DND-41 (cell line): ENCODE data around the gene MAD2L1.

Source experiments
- ATAC-seq: fragments of 200-7000 bp; cut with Tn5 transposase; 3 replicates; pipeline ENCODE4 v1.9.1; 2021; ENCODE audit warnings: low read depth; ENCODE audit not compliant: insufficient read depth
- DNase-seq: peaks from one replicate; pipeline ENCODE4 v3.0.0-alpha.2; 2020
- H2AFZ ChIP-seq: 2 replicates; pipeline ENCODE4 v1.6.0; 2012; ENCODE audit warnings: low read depth, low read length
- H3K27ac ChIP-seq: 2 replicates; pipeline ENCODE4 v1.5.1; 2012; ENCODE audit warnings: low read length, inconsistent platforms
- H3K27me3 ChIP-seq: fragments of 200-600 bp; sonication (generic); 2 replicates; pipeline ENCODE4 v1.6.0; 2012; ENCODE audit warnings: low read length, mild to moderate bottlenecking, inconsistent platforms; ENCODE audit not compliant: insufficient read depth, poor library complexity
- H3K36me3 ChIP-seq: 2 replicates; pipeline ENCODE4 v1.5.1; 2012; ENCODE audit warnings: low read length, inconsistent platforms; ENCODE audit not compliant: insufficient read depth
- H3K4me1 ChIP-seq: 2 replicates; pipeline ENCODE4 v1.5.1; 2012; ENCODE audit warnings: mild to moderate bottlenecking, low read length; ENCODE audit not compliant: insufficient read depth
- H3K4me2 ChIP-seq: 2 replicates; pipeline ENCODE4 v1.6.0; 2012; ENCODE audit warnings: mild to moderate bottlenecking, moderate library complexity, low read length, inconsistent platforms; ENCODE audit not compliant: insufficient read depth
- H3K4me3 ChIP-seq, 2 experiments: fragments of 200-600 bp in 1 of 2; shearing (Covaris generic) in 1 of 2; 2 replicates each; pipeline ENCODE4 v1.5.1; 2012 to 2016; ENCODE audit warnings: inconsistent platforms in 2 of 2, low read length in 2 of 2, mild to moderate bottlenecking in 2 of 2, low read depth in 1 of 2, moderate library complexity in 1 of 2
- H3K79me2 ChIP-seq: 2 replicates; pipeline ENCODE4 v1.6.0; 2012; ENCODE audit warnings: low read length, inconsistent platforms; ENCODE audit not compliant: insufficient read depth
- H3K9ac ChIP-seq: 2 replicates; pipeline ENCODE4 v1.6.0; 2012; ENCODE audit warnings: low read depth, mild to moderate bottlenecking, inconsistent platforms, low read length, moderate library complexity
- H3K9me3 ChIP-seq: 2 replicates; pipeline ENCODE4 v1.5.1; 2012; ENCODE audit warnings: low read length, moderate library complexity, mild to moderate bottlenecking, inconsistent platforms; ENCODE audit not compliant: insufficient read depth, severe bottlenecking
- H4K20me1 ChIP-seq: 2 replicates; pipeline ENCODE4 v1.6.0; 2012; ENCODE audit warnings: low read length; ENCODE audit not compliant: insufficient read depth
- EZH2 ChIP-seq: IDR thresholded peaks from 3 replicates; pipeline ENCODE4 v1.6.1; 2012; ENCODE audit warnings: borderline replicate concordance, low read depth, mild to moderate bottlenecking, moderate library complexity, low read length, inconsistent platforms; ENCODE audit not compliant: severe bottlenecking
- TF ChIP-seq, protein P1 (sequence below): IDR thresholded peaks from 2 replicates; pipeline ENCODE4 v1.5.1; 2012; ENCODE audit warnings: borderline replicate concordance, low read length, moderate library complexity, mild to moderate bottlenecking; ENCODE audit not compliant: poor library complexity, severe bottlenecking; ENCODE audit errors: extremely low read depth

MAD2L1 gene

DNA sequence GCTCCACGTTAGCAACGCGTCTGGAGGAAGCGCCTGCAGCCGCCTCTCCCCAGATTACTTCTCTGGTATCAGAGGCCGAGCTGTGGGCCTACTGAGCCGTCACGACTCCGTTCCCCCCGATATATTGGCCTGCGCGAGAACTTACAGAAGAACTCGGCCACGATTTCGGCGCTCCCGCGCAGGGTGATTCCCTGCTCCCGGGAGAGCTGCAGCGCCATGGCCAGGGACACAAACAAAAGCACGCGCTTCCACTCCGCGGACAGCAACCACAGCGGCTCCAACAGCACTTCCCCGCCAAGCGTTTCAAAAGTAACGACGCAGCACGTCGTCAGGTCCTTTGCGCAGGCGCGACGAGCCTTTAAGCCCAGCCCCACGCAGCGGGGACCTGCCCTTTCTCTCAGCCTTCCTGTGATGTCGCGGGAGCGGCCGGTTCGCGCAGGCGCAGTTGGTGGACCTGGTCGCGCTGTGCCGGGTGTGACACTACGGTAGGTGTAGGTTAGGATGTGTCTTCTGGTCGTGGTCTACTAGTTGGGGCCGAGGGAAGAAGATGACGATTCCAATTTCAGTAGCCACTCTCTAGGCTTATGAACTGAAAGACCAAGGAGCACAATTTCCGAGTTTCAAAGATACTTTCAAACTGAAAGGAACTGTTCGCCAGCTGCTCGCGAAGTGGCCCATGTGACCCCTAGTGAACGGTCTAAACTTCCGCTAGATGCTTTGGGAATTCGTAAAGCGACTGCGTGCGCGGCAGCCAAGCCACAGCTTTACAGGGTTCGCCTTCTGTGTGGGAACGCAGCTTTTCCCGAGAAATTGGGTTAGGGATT lies at the start of gene MAD2L1:
MAD2L1 (minus strand) TSS at position 332 of the 824 bp plus-strand sequence; CDS start at position 218, 114 bp downstream.
- peak; percentile 89 for ATAC-seq
- Histone ChIP-seq H3K4me3 (peak within 1 kb of the TSS; percentile 73 to 75), H3K4me2 (peak within 1 kb of the TSS; percentile 76), H3K27me3 (no peaks in the 10 kb centered on the region), H3K79me2 (peaks cover 70% of the 10 kb centered on the region), H3K27ac (peak within 1 kb of the TSS; percentile 97), H2AFZ (peak within 1 kb of the TSS; percentile 77), H3K36me3 (peaks cover 39% of the 10 kb centered on the region), H3K9me3 (no peaks in the 10 kb centered on the region), H3K9ac (peak within 1 kb of the TSS; percentile 88), H4K20me1 (peaks cover 31% of the 10 kb centered on the region), H3K4me1 (peaks cover 73% of the 10 kb centered on the region)
- peak; percentile 98 for DNase-seq
- TF ChIP-seq, protein P1, sequence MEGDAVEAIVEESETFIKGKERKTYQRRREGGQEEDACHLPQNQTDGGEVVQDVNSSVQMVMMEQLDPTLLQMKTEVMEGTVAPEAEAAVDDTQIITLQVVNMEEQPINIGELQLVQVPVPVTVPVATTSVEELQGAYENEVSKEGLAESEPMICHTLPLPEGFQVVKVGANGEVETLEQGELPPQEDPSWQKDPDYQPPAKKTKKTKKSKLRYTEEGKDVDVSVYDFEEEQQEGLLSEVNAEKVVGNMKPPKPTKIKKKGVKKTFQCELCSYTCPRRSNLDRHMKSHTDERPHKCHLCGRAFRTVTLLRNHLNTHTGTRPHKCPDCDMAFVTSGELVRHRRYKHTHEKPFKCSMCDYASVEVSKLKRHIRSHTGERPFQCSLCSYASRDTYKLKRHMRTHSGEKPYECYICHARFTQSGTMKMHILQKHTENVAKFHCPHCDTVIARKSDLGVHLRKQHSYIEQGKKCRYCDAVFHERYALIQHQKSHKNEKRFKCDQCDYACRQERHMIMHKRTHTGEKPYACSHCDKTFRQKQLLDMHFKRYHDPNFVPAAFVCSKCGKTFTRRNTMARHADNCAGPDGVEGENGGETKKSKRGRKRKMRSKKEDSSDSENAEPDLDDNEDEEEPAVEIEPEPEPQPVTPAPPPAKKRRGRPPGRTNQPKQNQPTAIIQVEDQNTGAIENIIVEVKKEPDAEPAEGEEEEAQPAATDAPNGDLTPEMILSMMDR = no peak
- no peak for TF ChIP-seq EZH2

DNA sequence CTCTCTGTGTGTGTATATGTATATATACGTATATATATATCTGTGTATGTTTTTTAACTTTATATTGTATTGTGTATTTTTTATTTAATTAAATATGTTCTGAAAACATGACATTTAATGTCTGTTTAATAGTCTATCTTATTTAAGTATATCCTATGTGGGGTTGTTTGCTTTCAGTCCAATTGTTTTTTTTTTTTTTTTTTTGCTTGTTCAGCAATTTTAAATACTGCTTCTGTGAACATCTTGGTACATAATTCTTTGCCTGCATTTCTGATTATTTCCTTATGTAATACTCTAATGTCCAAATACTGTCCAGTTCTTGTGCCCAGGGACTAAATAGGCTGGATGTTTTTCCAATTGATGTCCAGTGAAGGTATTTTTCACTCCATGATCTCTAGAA lies 45.1 kb upstream of the MAD2L1 start:
- Histone ChIP-seq H4K20me1 (no peaks in the 10 kb centered on the region), H3K79me2 (no peaks in the 10 kb centered on the region), H3K4me1 (no peaks in the 10 kb centered on the region), H3K27me3 (no peaks in the 10 kb centered on the region), H3K36me3 (no peaks in the 10 kb centered on the region), H3K9me3 (no peaks in the 10 kb centered on the region), H2AFZ (no peak overlapping the region), H3K27ac (no peak overlapping the region), H3K4me2 (no peak overlapping the region), H3K9ac (no peak overlapping the region), H3K4me3 (no peak overlapping the region)
- TF ChIP-seq EZH2 = no peak
- TF ChIP-seq, protein P1 = no peak
- DNase-seq (no peak), ATAC-seq (no peak)

DNA sequence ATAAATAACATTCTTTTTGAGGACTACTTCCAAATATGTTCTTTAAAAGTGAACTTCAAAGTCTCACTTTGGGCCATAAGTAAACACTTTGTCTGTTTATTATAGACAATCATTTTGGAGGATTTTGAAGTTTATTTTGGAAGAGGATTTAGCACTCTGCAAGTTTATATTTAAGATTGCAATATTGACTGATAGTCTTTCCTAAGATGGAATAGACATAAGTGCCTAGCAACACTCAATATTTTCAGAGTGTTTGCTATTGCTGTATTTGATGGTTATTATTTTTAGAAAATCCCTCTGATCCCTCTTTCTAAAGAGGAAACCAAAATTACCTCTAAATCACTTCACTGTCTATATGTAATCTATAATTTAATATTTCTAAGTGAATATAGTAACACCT lies 42.8 kb upstream of the MAD2L1 start:
- ATAC-seq (no peak), DNase-seq (no peak)
- Histone ChIP-seq H3K4me1 (no peaks in the 10 kb centered on the region), H3K36me3 (no peaks in the 10 kb centered on the region), H4K20me1 (no peaks in the 10 kb centered on the region), H3K9ac (no peak overlapping the region), H3K4me2 (no peak overlapping the region), H3K27me3 (no peaks in the 10 kb centered on the region), H3K4me3 (no peak overlapping the region), H3K9me3 (no peaks in the 10 kb centered on the region), H2AFZ (no peak overlapping the region), H3K27ac (no peak overlapping the region), H3K79me2 (no peaks in the 10 kb centered on the region)
- TF ChIP-seq EZH2 = no peak
- TF ChIP-seq, protein P1 = no peak
